A549 (cell line): ENCODE data around the gene USP20.

ENCODE experiments used
- CHD2 ChIP-seq: fragments of 150-350 bp; IDR thresholded peaks from 2 replicates; pipeline ENCODE4 v1.6.1; 2014; ENCODE audit warnings: low read length; ENCODE audit not compliant: partially characterized antibody
- JUN ChIP-seq, 2 experiments: fragments of >200 bp; sonication (Bioruptor Twin); formaldehyde crosslinking; IDR thresholded peaks; 2 replicates in 1 of 2; 3 replicates in 1 of 2; pipeline ENCODE4 v1.6.1; 2016 to 2017
- MYC ChIP-seq: IDR thresholded peaks from 2 replicates; pipeline ENCODE4 v1.6.1; 2012; ENCODE audit warnings: mild to moderate bottlenecking, inconsistent platforms, low read length, improper control_type of control experiment, borderline replicate concordance
- POLR2A ChIP-seq: IDR thresholded peaks from 2 replicates; pipeline ENCODE4 v1.6.1; 2012; ENCODE audit warnings: mild to moderate bottlenecking, low read length
- SMC3 ChIP-seq: fragments of >200 bp; sonication (Bioruptor Twin); formaldehyde crosslinking; IDR thresholded peaks from 3 replicates; pipeline ENCODE4 v1.6.1; 2018; ENCODE audit warnings: inconsistent platforms
- ZSCAN20 ChIP-seq: fragments of 250-450 bp; sonication (Bioruptor Pico); IDR thresholded peaks from 2 replicates; pipeline ENCODE4 v1.8.0; 2022; ENCODE audit warnings: mild to moderate bottlenecking, moderate library complexity

DNA sequence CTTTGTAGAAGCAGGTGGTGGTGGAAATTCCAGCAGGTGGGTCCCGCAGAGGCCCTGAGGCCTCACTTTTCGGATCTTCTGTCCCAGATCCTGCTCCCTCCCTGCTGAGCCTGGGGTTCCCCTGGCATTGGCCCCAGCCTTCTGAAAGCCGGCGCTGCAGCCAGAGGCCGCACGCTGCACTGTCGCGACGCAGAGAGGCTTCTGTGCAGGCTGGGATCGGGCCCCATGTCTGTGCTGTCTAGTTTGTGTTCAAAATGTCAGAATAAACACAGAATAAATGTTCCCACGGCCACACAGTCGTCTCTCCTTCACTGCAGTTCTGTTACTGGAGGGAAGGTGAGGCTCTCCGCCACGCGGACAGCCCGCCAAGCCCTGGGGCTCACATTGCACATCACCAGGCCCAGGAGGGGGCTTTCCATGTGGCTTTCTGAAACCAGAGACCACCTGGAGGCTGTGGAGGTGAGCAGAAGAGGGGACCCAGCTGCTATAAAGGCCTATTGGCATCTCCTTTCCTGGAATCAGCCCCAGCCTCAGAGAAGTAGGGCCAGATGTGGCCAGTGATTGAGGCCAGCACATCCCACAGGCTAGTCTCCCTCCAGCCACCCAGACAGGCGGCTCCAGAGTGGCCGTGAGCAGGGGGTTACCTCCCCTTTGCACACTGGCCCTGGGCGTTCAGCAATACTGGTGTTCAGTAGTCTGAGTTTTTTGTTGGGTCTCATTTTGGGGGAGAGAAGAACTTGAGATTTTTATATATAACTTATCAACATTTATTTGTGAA, 46.5 kb downstream of the USP20 start:
- TF ChIP-seq JUN (IDR thresholded peaks at IDR 0.05) (no peak), SMC3 (no peak), CHD2 (no peak), ZSCAN20 (no peak), POLR2A (no peak), MYC (no peak)
